Esophagus squamous epithelium (tissue), 4 donors: ENCODE results near the gene DSCAML1.

Source experiments
- CTCF ChIP-seq, 6 experiments: fragments of 450-650 bp in 4 of 6; fragments of 200-600 bp in 2 of 6; sonication (generic) in 2 of 6; IDR thresholded peaks; one replicate each; pipeline ENCODE4 v1.5.1; 2016 to 2019; ENCODE audit warnings: antibody characterized with exemption in 6 of 6, mild to moderate bottlenecking in 4 of 6, moderate library complexity in 4 of 6
- POLR2A ChIP-seq, 4 donors: fragments of 450-650 bp; IDR thresholded peaks; one replicate each; pipeline ENCODE4 v1.6.1; 2017; ENCODE audit warnings: antibody characterized with exemption in 4 of 4, mild to moderate bottlenecking in 4 of 4, moderate library complexity in 3 of 4

- TF ChIP-seq CTCF (IDR thresholded peaks at IDR 0.05) (no peak), POLR2A (IDR thresholded peaks at IDR 0.05) (no peak)
Observed at GRCh38 chr11:117701781-117702180, 95.2 kb downstream of the DSCAML1 start.
